Limb (tissue), 2 donors: ENCODE measurements around the gene OR4C3.
"Not testable (repeated sequence)": the region's sequence is repeated elsewhere in the genome, so short reads cannot be mapped to it uniquely, and the experiment has no call there.

Experiments
- DNase-seq, 2 donors: peaks; one replicate each; pipeline ENCODE4 v3.0.0-alpha.2; 2016; ENCODE audit errors: extremely low spot score in 2 of 2

The OR4C3 gene

GRCh38 chr11:48324620-48325019, at the start of gene OR4C3:
Gene OR4C3, plus strand, starts transcription at chr11:48324920. Its CDS starts 102 bp downstream, at chr11:48325022.
- not testable (repeated sequence) for DNase-seq

DNA sequence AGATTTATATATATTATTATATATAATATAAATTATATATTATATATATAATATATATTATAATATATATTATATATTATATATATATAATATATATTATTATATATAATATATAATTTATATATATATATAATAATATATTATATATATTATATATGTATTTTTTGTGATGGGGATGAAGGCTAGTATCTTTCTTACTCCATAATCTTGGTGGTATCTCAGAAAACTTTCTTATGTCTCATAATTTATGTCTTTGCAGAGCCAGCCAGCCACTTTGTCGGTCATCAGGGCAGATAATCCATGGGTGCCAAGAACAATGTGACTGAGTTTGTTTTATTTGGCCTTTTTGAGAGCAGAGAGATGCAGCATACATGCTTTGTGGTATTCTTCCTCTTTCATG, 18.8 kb upstream of the OR4C3 start, which contains the start of gene OR4S1:
Gene OR4S1, plus strand, starts transcription at position 301 of the 400 bp plus-strand sequence. Its CDS starts 0 bp downstream, at position 301.
- no peak for DNase-seq

DNA sequence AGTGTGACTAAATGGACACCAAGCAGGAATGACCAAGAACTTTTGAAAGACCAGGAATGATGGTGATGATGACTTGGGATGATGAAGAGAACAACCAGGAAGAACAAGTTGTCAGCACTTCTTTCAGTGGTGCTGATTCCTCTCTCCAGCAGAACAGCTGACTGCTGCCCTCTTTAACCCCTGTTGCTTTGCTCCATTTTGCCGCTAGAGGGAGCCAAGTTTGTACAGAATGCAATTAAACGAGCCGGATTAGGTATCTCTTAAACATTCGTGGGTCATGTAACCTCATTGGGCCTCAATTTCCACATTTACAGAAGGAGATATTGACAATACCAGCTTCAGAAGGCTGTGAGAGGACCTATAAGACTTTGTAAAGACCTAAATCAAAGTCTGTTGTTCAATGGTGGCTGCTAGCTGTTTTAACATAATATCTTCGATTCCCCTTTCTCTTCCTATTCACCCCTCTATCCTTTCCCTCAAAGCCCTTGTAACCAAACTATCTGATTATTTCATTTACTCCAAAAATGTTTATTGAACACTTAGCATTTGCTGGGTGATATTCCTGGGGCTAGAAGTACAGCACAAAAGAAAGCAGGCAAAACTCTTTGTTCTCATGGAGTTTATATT, 16.8 kb upstream of the OR4C3 start:
- peak in 1 of 2 donors; percentile 10 for DNase-seq

GRCh38 chr11:48313590-48313989, 11.1 kb upstream of the OR4C3 start:
- not testable (repeated sequence) for DNase-seq

DNA sequence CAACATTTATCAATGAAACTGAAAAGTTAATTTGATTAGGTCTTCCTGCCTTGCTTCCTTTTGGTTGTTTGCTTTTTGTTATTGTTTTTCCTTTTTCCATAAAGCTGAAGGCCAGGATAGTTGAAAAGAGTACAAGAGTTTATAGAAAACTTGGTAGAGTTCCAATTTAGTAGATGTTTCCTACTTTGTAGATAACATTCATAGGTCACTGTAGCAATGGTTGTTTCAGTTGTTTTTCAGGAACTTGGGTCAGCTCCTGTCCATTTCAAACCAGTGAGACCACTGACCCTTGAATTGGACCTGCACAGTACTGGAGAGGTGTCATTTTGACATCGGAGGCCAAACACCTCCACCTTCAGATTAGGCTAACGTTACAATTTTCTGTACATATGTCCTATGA, 4.9 kb upstream of the OR4C3 start:
- not testable (repeated sequence) for DNase-seq

DNA sequence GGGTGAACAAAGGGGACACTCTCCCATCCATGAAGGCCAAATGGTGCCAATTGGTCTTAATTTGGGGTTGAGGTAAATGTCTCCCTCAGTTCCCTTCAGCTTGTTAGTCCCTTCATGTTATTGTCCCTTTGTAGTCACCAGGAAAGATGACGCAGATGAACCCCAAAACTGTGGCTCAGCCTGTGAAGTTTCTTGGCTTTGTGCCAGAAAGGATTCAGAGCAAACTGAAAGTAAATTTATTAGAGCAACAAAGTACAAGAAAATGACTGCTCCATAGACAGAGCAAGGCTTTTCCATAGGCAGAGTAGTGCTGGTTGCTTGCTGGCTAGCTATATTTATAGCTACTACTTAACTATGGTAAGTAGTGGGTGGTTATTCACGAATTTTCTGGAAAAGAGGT, 16.7 kb downstream of the OR4C3 start:
- no peak for DNase-seq

DNA sequence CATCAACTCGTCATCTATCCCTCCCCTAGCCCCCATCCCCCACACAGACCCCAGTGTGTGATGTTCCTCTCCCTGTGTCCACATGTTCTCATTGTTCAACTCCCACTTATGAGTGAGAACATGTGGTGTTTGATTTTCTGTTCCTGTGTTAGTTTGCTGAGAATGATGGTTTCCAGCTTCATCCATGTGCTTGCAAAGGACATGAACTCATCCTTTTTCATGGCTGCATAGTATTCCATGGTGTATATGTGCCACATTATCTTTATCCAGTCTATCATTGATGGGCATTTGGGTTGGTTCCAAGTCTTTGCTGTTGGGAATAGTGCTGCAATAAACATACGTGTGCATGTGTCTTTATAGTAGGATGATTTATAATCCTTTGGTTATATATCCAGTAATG, 17.8 kb downstream of the OR4C3 start:
- not testable (repeated sequence) for DNase-seq

DNA sequence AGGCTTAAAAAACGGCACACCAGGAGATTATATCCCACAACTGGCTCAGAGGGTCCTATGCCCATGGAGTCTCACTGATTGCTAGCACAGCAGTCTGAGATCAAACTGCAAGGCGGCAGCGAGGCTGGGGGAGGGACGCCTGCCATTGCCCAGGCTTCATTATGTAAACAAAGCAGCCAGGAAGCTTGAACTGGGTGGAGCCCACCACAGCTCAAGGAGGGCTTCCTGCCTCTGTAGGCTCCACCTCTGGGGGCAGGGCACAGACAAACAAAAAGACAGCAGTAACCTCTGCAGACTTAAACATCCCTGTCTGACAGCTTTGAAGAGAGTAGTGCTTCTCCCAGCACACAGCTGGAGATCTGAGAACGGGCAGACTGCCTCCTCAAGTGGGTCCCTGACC, 21.6 kb downstream of the OR4C3 start:
- not testable (repeated sequence) for DNase-seq

DNA sequence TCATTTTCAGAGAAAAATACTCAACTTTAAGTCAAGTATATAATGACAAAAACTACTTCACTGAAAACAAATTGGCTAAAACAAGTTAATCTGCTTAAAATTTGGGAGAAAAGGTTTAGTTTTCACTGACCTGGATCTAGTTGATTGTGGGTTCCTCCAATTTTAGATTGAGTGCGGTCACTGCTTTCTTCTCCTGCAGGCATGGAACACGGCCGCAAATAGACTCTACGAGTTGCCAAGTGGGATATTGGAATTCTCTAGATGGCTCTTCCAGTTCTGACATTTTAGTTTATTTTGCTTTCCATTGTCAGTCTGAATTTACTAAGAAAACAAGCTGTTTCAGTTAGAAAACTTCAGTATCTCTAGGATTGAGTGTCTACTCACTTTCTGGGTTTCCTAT, 29.3 kb downstream of the OR4C3 start:
- no peak for DNase-seq

GRCh38 chr11:48354677-48355076, 30.0 kb downstream of the OR4C3 start:
- DNase-seq = no peak

DNA sequence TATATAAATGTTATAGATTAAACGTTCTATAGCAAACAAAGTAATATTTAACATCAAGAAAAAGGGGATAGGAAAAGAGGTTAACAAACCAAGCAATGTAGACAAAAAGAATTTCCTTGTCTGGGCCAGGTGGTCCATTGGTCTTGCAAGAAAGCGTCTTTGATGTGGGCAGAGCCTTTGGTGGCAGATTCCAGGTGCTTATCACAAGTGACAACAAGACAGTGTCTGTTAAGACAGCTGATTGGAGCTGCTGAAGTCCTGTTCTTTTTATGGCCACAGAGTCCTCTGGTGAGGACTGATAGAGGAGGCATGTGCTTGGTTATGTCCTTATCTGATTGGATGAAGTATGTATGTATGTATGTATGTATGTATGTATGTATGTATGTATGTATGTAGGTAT, 36.6 kb downstream of the OR4C3 start:
- not testable (repeated sequence) for DNase-seq

GRCh38 chr11:48366365-48366764, 41.6 kb downstream of the OR4C3 start, which contains the start of gene OR4C5:
Gene OR4C5, minus strand, starts transcription at chr11:48366465. Its CDS starts 0 bp downstream, at chr11:48366465.
- no peak for DNase-seq
